SK-N-SH (cell line): ENCODE results near the gene CCDC88B. TPM values are rescaled to one million over a fixed set of nuclear protein-coding genes. Genes with fewer than 3 reads are reported as not detected.

Experiments used
- CTCF ChIA-PET: fragments of 300-600, 350-600 bp; formaldehyde crosslinking; extraction: SDS; loops from one replicate; lab custom pipeline; 2021; lab: Yijun Ruan, JAX
- POLR2A ChIA-PET: fragments of 350-600 bp; sonication (Branson Sonifier 250); formaldehyde crosslinking; extraction: SDS; loops from one replicate; lab custom pipeline; 2020; ENCODE audit warnings: antibody characterized with exemption, inconsistent platforms; lab: Yijun Ruan, JAX
- DNase-seq: peaks from one replicate; pipeline ENCODE4 v3.0.0; 2012
- H2AFZ ChIP-seq: fragments of 200-600 bp; sonication (generic); 2 replicates; pipeline ENCODE4 v1.8.1; 2016; ENCODE audit warnings: antibody characterized with exemption, mild to moderate bottlenecking, low read depth
- H3F3A ChIP-seq: fragments of 200-600 bp; sonication (generic); replicated peaks from 2 replicates; pipeline ENCODE3; 2016; ENCODE audit warnings: antibody characterized with exemption, mild to moderate bottlenecking; ENCODE audit not compliant: insufficient read depth
- H3K27ac ChIP-seq, 2 experiments: fragments of 200-500 bp in 1 of 2; fragments of 200-600 bp in 1 of 2; sonication (Bioruptor generic) in 1 of 2; sonication (generic), shearing (Covaris generic) in 1 of 2; 2 replicates each; pipeline versions ENCODE4 v1.5.1 to v1.6.1; 2014 to 2016; ENCODE audit warnings: low read depth in 2 of 2, inconsistent platforms in 1 of 2, low read length in 1 of 2, mild to moderate bottlenecking in 1 of 2, mixed read lengths in 1 of 2
- H3K27me3 ChIP-seq: fragments of 200-600 bp; sonication (generic), shearing (Covaris generic); 2 replicates; pipeline ENCODE4 v1.6.1; 2016; ENCODE audit warnings: mixed run types; ENCODE audit not compliant: insufficient read depth
- H3K36me3 ChIP-seq, 2 experiments: fragments of 200-500 bp in 1 of 2; fragments of 200-600 bp in 1 of 2; sonication (Bioruptor generic) in 1 of 2; sonication (generic) in 1 of 2; replicated peaks in 1 of 2; 2 replicates each; pipeline versions ENCODE3 to v1.5.1; 2014 to 2016; ENCODE audit warnings: low read length in 1 of 2, mild to moderate bottlenecking in 1 of 2; ENCODE audit not compliant: insufficient read depth in 2 of 2, control insufficient read depth in 1 of 2
- H3K4me1 ChIP-seq, 2 experiments: fragments of 200-500 bp in 1 of 2; fragments of 200-600 bp in 1 of 2; sonication (Bioruptor generic) in 1 of 2; sonication (generic), shearing (Covaris generic) in 1 of 2; 2 replicates each; pipeline versions ENCODE4 v1.5.1 to v1.6.1; 2014 to 2016; ENCODE audit warnings: low read depth in 1 of 2, low read length in 1 of 2, mixed run types in 1 of 2; ENCODE audit not compliant: insufficient read depth in 2 of 2, control insufficient read depth in 1 of 2
- H3K4me2 ChIP-seq: fragments of 200-600 bp; sonication (generic), shearing (Covaris generic); 2 replicates; pipeline ENCODE4 v1.6.1; 2017; ENCODE audit warnings: mixed run types
- H3K4me3 ChIP-seq, 2 experiments: fragments of 200-500 bp in 1 of 2; fragments of 200-600 bp in 1 of 2; sonication (Bioruptor generic) in 1 of 2; sonication (generic), shearing (Covaris generic) in 1 of 2; 2 replicates each; pipeline versions ENCODE4 v1.5.1 to v1.8.1; 2014 to 2016; ENCODE audit warnings: low read depth in 2 of 2, inconsistent platforms in 1 of 2, low read length in 1 of 2, mild to moderate bottlenecking in 1 of 2, mixed read lengths in 1 of 2, moderate library complexity in 1 of 2
- H3K79me2 ChIP-seq: fragments of 200-600 bp; sonication (generic); 2 replicates; pipeline ENCODE4 v1.8.1; 2017; ENCODE audit warnings: mild to moderate bottlenecking; ENCODE audit not compliant: insufficient read depth
- H3K9ac ChIP-seq: fragments of 200-600 bp; sonication (generic); 2 replicates; pipeline ENCODE4 v1.6.1; 2017; ENCODE audit warnings: mixed run types
- H3K9me2 ChIP-seq: fragments of 200-600 bp; sonication (generic); 2 replicates; pipeline ENCODE4 v1.6.1; 2017; ENCODE audit warnings: mixed run types
- H3K9me3 ChIP-seq: fragments of 200-600 bp; sonication (generic); 2 replicates; pipeline ENCODE4 v1.6.1; 2017; ENCODE audit warnings: mixed run types, mild to moderate bottlenecking, moderate library complexity
- H4K20me1 ChIP-seq: fragments of 200-600 bp; sonication (generic); 2 replicates; pipeline ENCODE4 v1.6.1; 2017; ENCODE audit warnings: mild to moderate bottlenecking, mixed run types; ENCODE audit not compliant: insufficient read depth
- CHD2 ChIP-seq: fragments of 150-350 bp; IDR thresholded peaks from 2 replicates; pipeline ENCODE4 v1.6.1; 2018; ENCODE audit warnings: low read length; ENCODE audit not compliant: partially characterized antibody
- EP300 ChIP-seq, 2 experiments: IDR thresholded peaks; 2 replicates each; pipeline versions ENCODE4 v1.4.0 to v1.6.1; 2012; ENCODE audit warnings: borderline replicate concordance in 1 of 2, low read depth in 1 of 2, low read length in 1 of 2
- EZH2phosphoT487 ChIP-seq: fragments of 200-600 bp; sonication (generic); IDR thresholded peaks from 2 replicates; pipeline ENCODE4 v1.6.1; 2017; ENCODE audit warnings: low read depth, mixed run types, mild to moderate bottlenecking, antibody characterized with exemption, moderate library complexity, borderline replicate concordance
- FOSL2 ChIP-seq: IDR thresholded peaks from 2 replicates; pipeline ENCODE4 v1.4.0; 2012; ENCODE audit warnings: low read depth, mild to moderate bottlenecking, moderate library complexity, borderline replicate concordance
- FOXM1 ChIP-seq: IDR thresholded peaks from 2 replicates; pipeline ENCODE4 v1.4.0; 2012; ENCODE audit warnings: low read depth, mild to moderate bottlenecking
- MAX ChIP-seq: IDR thresholded peaks from 2 replicates; pipeline ENCODE4 v1.4.0; 2012; ENCODE audit warnings: low read depth
- NRF1 ChIP-seq: IDR thresholded peaks from 2 replicates; pipeline ENCODE4 v1.6.1; 2012; ENCODE audit warnings: low read depth, mild to moderate bottlenecking, low read length
- POLR2AphosphoS5 ChIP-seq: IDR thresholded peaks from 2 replicates; pipeline ENCODE4 v1.6.1; 2012; ENCODE audit warnings: low read depth, low read length
- RAD21 ChIP-seq: IDR thresholded peaks from 2 replicates; pipeline ENCODE4 v1.6.1; 2012; ENCODE audit warnings: mild to moderate bottlenecking, low read length
- RCOR1 ChIP-seq: fragments of 150-350 bp; IDR thresholded peaks from 2 replicates; pipeline ENCODE4 v1.6.1; 2017; ENCODE audit warnings: antibody characterized with exemption, low read length
- RFX5 ChIP-seq: IDR thresholded peaks from 2 replicates; pipeline ENCODE4 v1.6.1; 2012; ENCODE audit warnings: mild to moderate bottlenecking, improper control_type of control experiment, low read length
- RXRA ChIP-seq: IDR thresholded peaks from 2 replicates; pipeline ENCODE4 v1.4.0; 2012; ENCODE audit warnings: low read depth, mild to moderate bottlenecking, borderline replicate concordance
- SMC3 ChIP-seq: IDR thresholded peaks from 2 replicates; pipeline ENCODE4 v1.6.1; 2012; ENCODE audit warnings: low read depth, low read length, improper control_type of control experiment
- TAF1 ChIP-seq: IDR thresholded peaks from 2 replicates; pipeline ENCODE4 v1.6.1; 2012; ENCODE audit warnings: low read depth, mild to moderate bottlenecking, low read length, moderate library complexity, borderline replicate concordance
- TCF12 ChIP-seq: IDR thresholded peaks from 2 replicates; pipeline ENCODE4 v1.4.0; 2012
- USF2 ChIP-seq: fragments of 150-350 bp; IDR thresholded peaks from 2 replicates; pipeline ENCODE4 v1.6.1; 2017; ENCODE audit warnings: antibody characterized with exemption, low read length, low read depth, borderline replicate concordance
- YY1 ChIP-seq: IDR thresholded peaks from 2 replicates; pipeline ENCODE4 v1.4.0; 2012; ENCODE audit warnings: low read depth, mild to moderate bottlenecking
- WGBS: methylation state at CpG from one replicate; pipeline ENCODE4 v1.1.6; 2017; ENCODE audit warnings: low lambda C conversion rate; 5-methylcytosine and 5-hydroxymethylcytosine counted together
- polyA plus RNA-seq, 3 experiments: library from polyadenylated mRNA; depleted of rRNA; stranded (reverse); fragments of >200 nt; gene quantifications; 2 replicates each; pipeline ENCODE4 v1.2.3, GENCODE V29; 2012
- TF ChIP-seq, protein P1 (sequence below): IDR thresholded peaks from 2 replicates; pipeline ENCODE4; 2012
- TF ChIP-seq, protein P2 (sequence below): IDR thresholded peaks from 2 replicates; pipeline ENCODE4 v1.4.0; 2012; ENCODE audit warnings: low read depth, borderline replicate concordance

Gene CCDC88B
- polyA plus RNA-seq (2012; rRNA removed): 2.4 and 3.4 TPM in 2 replicates
- 1.3 and 2.7 TPM in 2 replicates for polyA plus RNA-seq (2012; cell fraction: cytosol; rRNA removed)
- polyA plus RNA-seq (2012; cell fraction: nucleus; rRNA removed): 1.5 and 4.3 TPM in 2 replicates

GRCh38 chr11:64339754-64340408 lies at the start of gene CCDC88B:
Gene CCDC88B, plus strand, starts transcription at chr11:64340204. Its CDS starts 63 bp downstream, at chr11:64340267.
- no peak within 1 kb of the TSS for H3K27ac ChIP-seq
- H3K9me3 ChIP-seq: no peaks in the 10 kb centered on the region
- DNase-seq: no peak
- H3F3A ChIP-seq: peaks cover 5% of the 10 kb centered on the region
- H3K4me1 ChIP-seq: peaks cover 0 to 4% of the 10 kb centered on the region in 2 experiments; a peak in 1 of 4 replicates
- H3K79me2 ChIP-seq: no peaks in the 10 kb centered on the region
- no peaks in the 10 kb centered on the region for H3K27me3 ChIP-seq
- H3K36me3 ChIP-seq: no peaks in the 10 kb centered on the region
- H2AFZ ChIP-seq: no peak within 1 kb of the TSS
- H4K20me1 ChIP-seq: no peaks in the 10 kb centered on the region
- 81% methylated on average over 11 of the region's 16 CpGs for WGBS
- CTCF ChIA-PET: interaction anchor here (1.0 kb wide), 1 partner anchor 15 kb away, joined by 3 read pairs; no protein-coding TSS in a partner anchor
- H3K4me2 ChIP-seq: no peak within 1 kb of the TSS
- no peak for TF ChIP-seq FOSL2
- no peak for TF ChIP-seq RXRA
- TF ChIP-seq FOXM1: no peak
- TF ChIP-seq RFX5: no peak
- TF ChIP-seq TCF12: no peak
- no peak for TF ChIP-seq NRF1
- no peak for TF ChIP-seq TAF1
- TF ChIP-seq YY1: no peak
- TF ChIP-seq USF2: no peak
- no peak for TF ChIP-seq RAD21
- no peak for TF ChIP-seq RCOR1
- no peak for TF ChIP-seq MAX
- TF ChIP-seq SMC3: no peak
- TF ChIP-seq, protein P1, sequence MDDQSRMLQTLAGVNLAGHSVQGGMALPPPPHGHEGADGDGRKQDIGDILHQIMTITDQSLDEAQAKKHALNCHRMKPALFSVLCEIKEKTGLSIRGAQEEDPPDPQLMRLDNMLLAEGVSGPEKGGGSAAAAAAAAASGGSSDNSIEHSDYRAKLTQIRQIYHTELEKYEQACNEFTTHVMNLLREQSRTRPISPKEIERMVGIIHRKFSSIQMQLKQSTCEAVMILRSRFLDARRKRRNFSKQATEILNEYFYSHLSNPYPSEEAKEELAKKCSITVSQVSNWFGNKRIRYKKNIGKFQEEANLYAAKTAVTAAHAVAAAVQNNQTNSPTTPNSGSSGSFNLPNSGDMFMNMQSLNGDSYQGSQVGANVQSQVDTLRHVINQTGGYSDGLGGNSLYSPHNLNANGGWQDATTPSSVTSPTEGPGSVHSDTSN: no peak
- TF ChIP-seq EP300 (IDR thresholded peaks at IDR 0.05; ENCODE audit: borderline replicate concordance in 1 of 2, low read depth in 1 of 2, low read length in 1 of 2): no peak
- TF ChIP-seq EZH2phosphoT487: no peak
- TF ChIP-seq CHD2: no peak
- TF ChIP-seq, protein P2, sequence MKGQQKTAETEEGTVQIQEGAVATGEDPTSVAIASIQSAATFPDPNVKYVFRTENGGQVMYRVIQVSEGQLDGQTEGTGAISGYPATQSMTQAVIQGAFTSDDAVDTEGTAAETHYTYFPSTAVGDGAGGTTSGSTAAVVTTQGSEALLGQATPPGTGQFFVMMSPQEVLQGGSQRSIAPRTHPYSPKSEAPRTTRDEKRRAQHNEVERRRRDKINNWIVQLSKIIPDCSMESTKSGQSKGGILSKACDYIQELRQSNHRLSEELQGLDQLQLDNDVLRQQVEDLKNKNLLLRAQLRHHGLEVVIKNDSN: no peak
- no peak for TF ChIP-seq POLR2AphosphoS5
- no peaks in the 10 kb centered on the region for H3K9me2 ChIP-seq
- H3K4me3 ChIP-seq: no peak within 1 kb of the TSS
- no peak within 1 kb of the TSS for H3K9ac ChIP-seq
- POLR2A ChIA-PET: no interaction called here
